Loucy (cell line): ENCODE results near the gene SIPA1L2.

Source experiments
- H2AFZ ChIP-seq: fragments of 200-600 bp; sonication (generic); 2 replicates; pipeline ENCODE4 v1.6.0; 2016; ENCODE audit warnings: antibody characterized with exemption, mild to moderate bottlenecking, low read length, moderate library complexity
- H3F3A ChIP-seq: fragments of 200-600 bp; 2 replicates; pipeline ENCODE4 v1.6.0; 2016; ENCODE audit warnings: antibody characterized with exemption, low read depth, mild to moderate bottlenecking
- H3K27me3 ChIP-seq: fragments of 200-600 bp; sonication (generic); 2 replicates; pipeline ENCODE4 v1.6.1; 2014; ENCODE audit warnings: low read length, mild to moderate bottlenecking; ENCODE audit not compliant: insufficient read depth, poor library complexity, severe bottlenecking
- H3K36me3 ChIP-seq: fragments of 200-600 bp; sonication (generic); 2 replicates; pipeline ENCODE4 v1.6.1; 2016; ENCODE audit warnings: low read length; ENCODE audit not compliant: insufficient read depth
- H3K4me1 ChIP-seq: fragments of 200-600 bp; sonication (generic); 2 replicates; pipeline ENCODE4 v1.5.1; 2014; ENCODE audit warnings: low read length, mild to moderate bottlenecking; ENCODE audit not compliant: insufficient read depth, poor library complexity, severe bottlenecking
- H3K4me2 ChIP-seq: fragments of 200-600 bp; sonication (generic); 2 replicates; pipeline ENCODE4 v1.6.0; 2014; ENCODE audit warnings: antibody characterized with exemption, low read length, low read depth, mild to moderate bottlenecking; ENCODE audit not compliant: poor library complexity, severe bottlenecking
- H3K4me3 ChIP-seq: fragments of 200-600 bp; sonication (generic); 2 replicates; pipeline ENCODE4 v1.5.1; 2014; ENCODE audit warnings: low read length, mild to moderate bottlenecking, mixed read lengths; ENCODE audit not compliant: poor library complexity, severe bottlenecking
- H3K79me2 ChIP-seq: fragments of 200-600 bp; sonication (generic); 2 replicates; pipeline ENCODE4 v1.6.1; 2014; ENCODE audit warnings: low read length; ENCODE audit not compliant: insufficient read depth
- H3K9ac ChIP-seq: fragments of 200-600 bp; sonication (generic); 2 replicates; pipeline ENCODE4 v1.6.0; 2014; ENCODE audit warnings: mild to moderate bottlenecking, low read depth, low read length, moderate library complexity; ENCODE audit not compliant: poor library complexity, severe bottlenecking
- H3K9me2 ChIP-seq: fragments of 200-600 bp; sonication (generic); replicated peaks from 2 replicates; pipeline ENCODE4 v1.6.1; 2016; ENCODE audit warnings: low read depth, low read length, mixed read lengths
- H3K9me3 ChIP-seq: fragments of 200-600 bp; sonication (generic); 2 replicates; pipeline ENCODE4 v1.6.1; 2014; ENCODE audit warnings: mild to moderate bottlenecking, antibody characterized with exemption, low read length, low read depth; ENCODE audit not compliant: insufficient read depth
- H4K20me1 ChIP-seq: fragments of 200-600 bp; sonication (generic); 2 replicates; pipeline ENCODE4 v1.6.0; 2014; ENCODE audit warnings: antibody characterized with exemption, low read length, mild to moderate bottlenecking; ENCODE audit not compliant: insufficient read depth, poor library complexity, severe bottlenecking
- CTCF ChIP-seq: fragments of 200-600 bp; sonication (generic); conservative IDR thresholded peaks from 2 replicates; pipeline ENCODE4 v1.5.1; 2014; ENCODE audit warnings: mild to moderate bottlenecking, antibody characterized with exemption, low read length
- EZH2phosphoT487 ChIP-seq: fragments of 200-600 bp; IDR thresholded peaks from 2 replicates; pipeline ENCODE4 v1.6.1; 2018; ENCODE audit warnings: antibody characterized with exemption, mild to moderate bottlenecking, moderate library complexity, borderline replicate concordance

The SIPA1L2 gene

GRCh38 chr1:232673256-232673655 is 43.3 kb upstream of the SIPA1L2 start:
- Histone ChIP-seq H4K20me1 (no peaks in the 10 kb centered on the region), H3K79me2 (no peaks in the 10 kb centered on the region), H3K4me3 (no peak overlapping the region), H2AFZ (no peak overlapping the region), H3K9ac (no peak overlapping the region), H3K4me2 (no peak overlapping the region), H3F3A (no peaks in the 10 kb centered on the region), H3K9me2 (no peaks in the 10 kb centered on the region), H3K9me3 (no peaks in the 10 kb centered on the region), H3K36me3 (no peaks in the 10 kb centered on the region), H3K4me1 (peaks cover 24% of the 10 kb centered on the region), H3K27me3 (no peaks in the 10 kb centered on the region)
- TF ChIP-seq CTCF (no peak), EZH2phosphoT487 (no peak)

GRCh38 chr1:232669981-232670747 is 40.2 kb upstream of the SIPA1L2 start:
- no peak overlapping the region for H3K9ac ChIP-seq
- H3K4me1 ChIP-seq = peaks cover 18% of the 10 kb centered on the region
- no peaks in the 10 kb centered on the region for H4K20me1 ChIP-seq
- H3K9me2 ChIP-seq = no peaks in the 10 kb centered on the region
- TF ChIP-seq CTCF (no peak), EZH2phosphoT487 (no peak)
- H3K9me3 ChIP-seq = no peaks in the 10 kb centered on the region
- no peaks in the 10 kb centered on the region for H3K79me2 ChIP-seq
- H3K27me3 ChIP-seq = no peaks in the 10 kb centered on the region
- no peak overlapping the region for H3K4me3 ChIP-seq
- H3K4me2 ChIP-seq = no peak overlapping the region
- no peaks in the 10 kb centered on the region for H3F3A ChIP-seq
- no peak overlapping the region for H2AFZ ChIP-seq
- H3K36me3 ChIP-seq = no peaks in the 10 kb centered on the region

- Histone ChIP-seq H3K27me3 (no peaks in the 10 kb centered on the region), H3F3A (no peaks in the 10 kb centered on the region), H3K9me2 (no peaks in the 10 kb centered on the region), H3K4me3 (peak overlapping the region; percentile 29), H3K9ac (peak overlapping the region; percentile 7), H3K4me2 (peak overlapping the region; percentile 60), H3K4me1 (peaks cover 12% of the 10 kb centered on the region), H2AFZ (peak overlapping the region; percentile 18; the same call in 1 of the 2 replicates), H3K79me2 (no peaks in the 10 kb centered on the region), H3K9me3 (no peaks in the 10 kb centered on the region), H3K36me3 (no peaks in the 10 kb centered on the region), H4K20me1 (no peaks in the 10 kb centered on the region)
- TF ChIP-seq CTCF (no peak), EZH2phosphoT487 (no peak)
These were observed 37.8 kb upstream of the SIPA1L2 start for GRCh38 chr1:232667778-232668165.
